NCI-H69 (cell line): ENCODE measurements around the gene PIP5KL1.
"Not testable (repeated sequence)": the region's sequence is repeated elsewhere in the genome, so short reads cannot be mapped to it uniquely, and the experiment has no call there.

ENCODE experiments used
- DNase-seq: peaks from one replicate; lab custom pipeline; 2025; lab: John Stamatoyannopoulos, UW

Gene PIP5KL1

GRCh38 chr9:127893392-127893791, 37.2 kb downstream of the PIP5KL1 start:
- no peak for DNase-seq

- DNase-seq, result no peak
Observed at GRCh38 chr9:127892831-127893230, 37.7 kb downstream of the PIP5KL1 start.

- no peak for DNase-seq
Observed at GRCh38 chr9:127890053-127890452, 40.5 kb downstream of the PIP5KL1 start.

- DNase-seq, result no peak
Observed at GRCh38 chr9:127887792-127888191, 42.8 kb downstream of the PIP5KL1 start.

GRCh38 chr9:127886401-127886972, 44.1 kb downstream of the PIP5KL1 start:
- DNase-seq, result peak; percentile 28

GRCh38 chr9:127885508-127886281, 44.9 kb downstream of the PIP5KL1 start:
- DNase-seq, result no peak

GRCh38 chr9:127884976-127885490, 45.5 kb downstream of the PIP5KL1 start:
- DNase-seq, result no peak

GRCh38 chr9:127884427-127884911, 46.1 kb downstream of the PIP5KL1 start:
- peak; percentile 91 for DNase-seq

GRCh38 chr9:127883959-127884358, 46.6 kb downstream of the PIP5KL1 start:
- DNase-seq, result no peak

GRCh38 chr9:127881715-127882114, 48.9 kb downstream of the PIP5KL1 start:
- not testable (repeated sequence) for DNase-seq

- no peak for DNase-seq
Observed at GRCh38 chr9:127880143-127880542, 50.4 kb downstream of the PIP5KL1 start.

GRCh38 chr9:127878652-127879390, 51.8 kb downstream of the PIP5KL1 start:
- DNase-seq, result no peak

GRCh38 chr9:127878001-127878651, 52.5 kb downstream of the PIP5KL1 start:
- no peak for DNase-seq

- DNase-seq, result peak; percentile 87
Observed at GRCh38 chr9:127877566-127877998, 53.0 kb downstream of the PIP5KL1 start, which contains the start of gene AK1. AK1 (minus strand) TSS chr9:127877675; CDS start chr9:127874617, 3,058 bp downstream.

- no peak for DNase-seq
Observed at GRCh38 chr9:127876764-127877562, 53.6 kb downstream of the PIP5KL1 start.

GRCh38 chr9:127876026-127876763, 54.4 kb downstream of the PIP5KL1 start:
- DNase-seq, result no peak

GRCh38 chr9:127875306-127875966, 55.1 kb downstream of the PIP5KL1 start:
- no peak for DNase-seq

GRCh38 chr9:127874301-127875221, 56.0 kb downstream of the PIP5KL1 start:
- no peak for DNase-seq

GRCh38 chr9:127873886-127874285, 56.7 kb downstream of the PIP5KL1 start:
- no peak for DNase-seq
